ENCODE results near the gene MRPS22. TPM values are rescaled to one million over a fixed set of nuclear protein-coding genes. Genes with fewer than 3 reads are reported as not detected.

The MRPS22 gene
- total and polyA plus RNA-seq, 9 of the 15 experiments (the other 6 are each of a cell fraction or from before 2014, with no cell fraction given): 148 to 397 (median 229) TPM

DNA sequence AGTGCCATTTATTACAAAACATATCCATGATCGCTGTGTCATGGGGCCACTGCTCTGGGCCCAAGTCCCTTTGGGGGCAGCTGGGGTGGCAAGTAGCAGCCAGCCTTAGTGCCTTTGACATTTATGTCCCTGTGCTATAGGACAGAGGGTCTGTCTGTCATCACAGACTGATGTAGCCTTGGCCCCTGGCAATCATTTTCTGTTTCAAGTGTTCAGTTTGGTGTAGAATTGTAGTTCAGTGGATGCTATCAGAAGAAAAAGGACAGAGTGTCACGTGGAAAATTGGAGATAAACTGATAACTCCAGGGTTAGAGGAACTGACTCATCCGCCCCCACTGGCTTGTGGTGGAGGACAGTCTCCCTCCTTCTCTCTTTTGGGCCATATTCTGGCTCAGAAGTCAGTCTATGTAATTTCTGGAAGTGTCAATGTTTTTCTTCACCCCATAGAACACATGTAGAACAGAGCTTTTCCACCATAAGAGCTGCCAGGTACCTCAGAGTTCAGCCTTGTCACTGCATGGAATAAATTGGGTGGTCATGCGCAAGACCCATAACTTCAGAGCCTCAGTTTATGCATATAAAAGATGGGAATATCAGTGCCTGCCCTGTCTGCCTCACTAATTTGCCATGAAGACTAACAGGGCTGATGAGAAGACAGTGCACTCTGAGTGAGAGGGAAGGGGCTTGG is 4.5 kb upstream of the MRPS22 start:
- 4% methylated on average over 4 of the region's 4 CpGs for WGBS (ENCODE audit: insufficient coverage, low coverage, missing lambda C conversion rate)
- H4K20me1 ChIP-seq (replicated peaks; ENCODE audit: control insufficient read depth, insufficient read depth, low read length): no peaks in the 10 kb centered on the region
- ChIA-PET CTCF (ENCODE audit: low intra/inter-chr PET ratio) (no interaction called here), POLR2A (interaction anchor here (0.5 to 4.8 kb wide), 2 partner anchors 15 to 616 kb away, joined by 3 to 23 read pairs; no protein-coding TSS in a partner anchor)
- H3K4me2 ChIP-seq (ENCODE audit: insufficient read depth, low read length): peak overlapping the region; percentile 78
- peak overlapping the region; percentile 84 for H3K27ac ChIP-seq (ENCODE audit: extremely low read depth, low read depth, low read length)
- no peaks in the 10 kb centered on the region for H3K9me1 ChIP-seq (ENCODE audit: control insufficient read depth, insufficient read depth, low read length)
- H3K4me1 ChIP-seq (replicated peaks in 1 of 2; ENCODE audit: control insufficient read depth in 2 of 2, insufficient read depth in 2 of 2, low read length in 2 of 2): peaks cover 21 to 49% of the 10 kb centered on the region in 2 experiments
- FAIRE-seq: peak; percentile 86
- peaks cover 16% of the 10 kb centered on the region for H3K79me2 ChIP-seq (ENCODE audit: control insufficient read depth, insufficient read depth, low read length)
- peaks cover 3% of the 10 kb centered on the region; the same call in 1 of the 3 replicates for H3K36me3 ChIP-seq (ENCODE audit: control insufficient read depth, insufficient read depth, low read length)
- peak overlapping the region; percentile 58 for H2AFZ ChIP-seq (ENCODE audit: low read depth, low read length)
- peak overlapping the region; percentile 13; the same call in 1 of the 2 replicates for H3K4me3 ChIP-seq
- DNase-seq (ENCODE audit: extremely low read depth in 1 of 4, low spot score in 3 of 4): peak; percentile 69 to 90 (median 74)
- H3K9me3 ChIP-seq (replicated peaks; ENCODE audit: control insufficient read depth, insufficient read depth, low read depth, low read length): no peaks in the 10 kb centered on the region
- peak overlapping the region; percentile 2 to 58; a peak in 3 of 4 replicates for H3K9ac ChIP-seq (ENCODE audit: insufficient read depth in 1 of 2, low read depth in 2 of 2, low read length in 2 of 2)
- no TSS peak for BruUV-seq (replicated peaks)
- ATAC-seq: peak; percentile 67
- H3K27me3 ChIP-seq (ENCODE audit: control insufficient read depth in 2 of 2, insufficient read depth in 2 of 2, low read length in 2 of 2): no peaks in the 10 kb centered on the region
- intact Hi-C loops (cut with micrococcal nuclease): no loop called here
- in situ Hi-C loops (cut with MboI): no loop called here
- TF ChIP-seq CCNT2 (IDR thresholded peaks at IDR 0.05; ENCODE audit: borderline replicate concordance, extremely low read depth, insufficient read length, low read depth, low read length) (peak; percentile 78), ZNF121 (CRISPR knock-in tag; conservative IDR thresholded peaks at IDR 0.05) (no peak), RNF2 (IDR thresholded peaks at IDR 0.05) (peak; percentile 92), ETV5 (CRISPR knock-in tag; IDR thresholded peaks at IDR 0.05; ENCODE audit: low read depth) (peak; percentile 86; the same call in 1 of the 2 replicates), EGR1 (conservative IDR thresholded peaks at IDR 0.05) (peak; percentile 97), ELF2 (CRISPR knock-in tag; IDR thresholded peaks at IDR 0.05) (no peak), ETV1 (tag; conservative IDR thresholded peaks at IDR 0.05; ENCODE audit: low read depth) (peak; percentile 86), FOSL1 (tag; conservative IDR thresholded peaks at IDR 0.05) (peak; percentile 98), PHTF2 (CRISPR knock-in tag; IDR thresholded peaks at IDR 0.05) (no peak), JUN (IDR thresholded peaks at IDR 0.05; ENCODE audit: borderline replicate concordance, low read depth, low read length) (peak; percentile 96), JUN (CRISPR knock-in tag; IDR thresholded peaks at IDR 0.05; ENCODE audit: borderline replicate concordance) (no peak; the same call in 1 of the 2 replicates), CREBBP (IDR thresholded peaks at IDR 0.05; ENCODE audit: low read depth, low read length) (no peak), ILF3 (IDR thresholded peaks at IDR 0.05; ENCODE audit: borderline replicate concordance) (no peak), GATA2 (CRISPR knock-in tag; IDR thresholded peaks at IDR 0.05) (peak; percentile 91), RCOR1 (IDR thresholded peaks at IDR 0.05; ENCODE audit: borderline replicate concordance in 1 of 2, low read depth in 2 of 2, low read length in 2 of 2) (peak in 1 of 2 experiments; percentile 90; a peak in 2 of 4 replicates), RBM25 (IDR thresholded peaks at IDR 0.05; ENCODE audit: low read depth, low read length, severe bottlenecking) (peak; percentile 18)
- TF ChIP-seq, protein P1, sequence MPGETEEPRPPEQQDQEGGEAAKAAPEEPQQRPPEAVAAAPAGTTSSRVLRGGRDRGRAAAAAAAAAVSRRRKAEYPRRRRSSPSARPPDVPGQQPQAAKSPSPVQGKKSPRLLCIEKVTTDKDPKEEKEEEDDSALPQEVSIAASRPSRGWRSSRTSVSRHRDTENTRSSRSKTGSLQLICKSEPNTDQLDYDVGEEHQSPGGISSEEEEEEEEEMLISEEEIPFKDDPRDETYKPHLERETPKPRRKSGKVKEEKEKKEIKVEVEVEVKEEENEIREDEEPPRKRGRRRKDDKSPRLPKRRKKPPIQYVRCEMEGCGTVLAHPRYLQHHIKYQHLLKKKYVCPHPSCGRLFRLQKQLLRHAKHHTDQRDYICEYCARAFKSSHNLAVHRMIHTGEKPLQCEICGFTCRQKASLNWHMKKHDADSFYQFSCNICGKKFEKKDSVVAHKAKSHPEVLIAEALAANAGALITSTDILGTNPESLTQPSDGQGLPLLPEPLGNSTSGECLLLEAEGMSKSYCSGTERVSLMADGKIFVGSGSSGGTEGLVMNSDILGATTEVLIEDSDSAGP (CRISPR knock-in tag; IDR thresholded peaks at IDR 0.05): no peak
- TF ChIP-seq, protein P2, sequence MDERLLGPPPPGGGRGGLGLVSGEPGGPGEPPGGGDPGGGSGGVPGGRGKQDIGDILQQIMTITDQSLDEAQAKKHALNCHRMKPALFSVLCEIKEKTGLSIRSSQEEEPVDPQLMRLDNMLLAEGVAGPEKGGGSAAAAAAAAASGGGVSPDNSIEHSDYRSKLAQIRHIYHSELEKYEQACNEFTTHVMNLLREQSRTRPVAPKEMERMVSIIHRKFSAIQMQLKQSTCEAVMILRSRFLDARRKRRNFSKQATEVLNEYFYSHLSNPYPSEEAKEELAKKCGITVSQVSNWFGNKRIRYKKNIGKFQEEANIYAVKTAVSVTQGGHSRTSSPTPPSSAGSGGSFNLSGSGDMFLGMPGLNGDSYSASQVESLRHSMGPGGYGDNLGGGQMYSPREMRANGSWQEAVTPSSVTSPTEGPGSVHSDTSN (CRISPR knock-in tag; IDR thresholded peaks at IDR 0.05; ENCODE audit: low read depth): no peak
- TF ChIP-seq, protein P2 (tag; conservative IDR thresholded peaks at IDR 0.05; ENCODE audit: low read depth): peak; percentile 61
